ENCODE data around the gene EFCAB7. TPM values are rescaled to one million over a fixed set of nuclear protein-coding genes. Genes with fewer than 3 reads are reported as not detected.

EFCAB7 gene
- total and polyA plus RNA-seq, 8 donors: 2.6 to 14.9 (median 3.0) TPM; not detected in 1

DNA sequence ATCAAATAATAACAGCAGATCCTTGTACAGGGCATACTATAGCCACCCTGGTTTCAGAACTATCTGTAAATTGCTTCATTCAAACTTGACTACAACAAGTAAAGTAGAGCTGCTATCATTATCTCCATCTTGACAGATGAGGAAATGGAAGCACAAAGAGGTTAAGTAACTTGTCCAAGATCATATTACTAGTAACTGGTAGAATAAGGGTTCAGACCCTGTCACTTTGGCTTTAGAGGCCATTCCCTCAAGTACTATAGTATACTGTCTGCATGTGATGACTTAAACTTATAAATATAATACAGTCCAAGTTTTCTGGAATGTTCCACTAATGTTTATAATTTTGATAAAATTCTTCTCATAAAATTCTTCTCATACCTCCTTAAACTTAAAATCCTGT is 94.7 kb downstream of the EFCAB7 start:
- H3K9me3 ChIP-seq: no peaks in the 10 kb centered on the region
- no peak for TF ChIP-seq POLR2A (IDR thresholded peaks at IDR 0.05)
- TF ChIP-seq EP300 (IDR thresholded peaks at IDR 0.05): no peak
- TF ChIP-seq, protein P1, sequence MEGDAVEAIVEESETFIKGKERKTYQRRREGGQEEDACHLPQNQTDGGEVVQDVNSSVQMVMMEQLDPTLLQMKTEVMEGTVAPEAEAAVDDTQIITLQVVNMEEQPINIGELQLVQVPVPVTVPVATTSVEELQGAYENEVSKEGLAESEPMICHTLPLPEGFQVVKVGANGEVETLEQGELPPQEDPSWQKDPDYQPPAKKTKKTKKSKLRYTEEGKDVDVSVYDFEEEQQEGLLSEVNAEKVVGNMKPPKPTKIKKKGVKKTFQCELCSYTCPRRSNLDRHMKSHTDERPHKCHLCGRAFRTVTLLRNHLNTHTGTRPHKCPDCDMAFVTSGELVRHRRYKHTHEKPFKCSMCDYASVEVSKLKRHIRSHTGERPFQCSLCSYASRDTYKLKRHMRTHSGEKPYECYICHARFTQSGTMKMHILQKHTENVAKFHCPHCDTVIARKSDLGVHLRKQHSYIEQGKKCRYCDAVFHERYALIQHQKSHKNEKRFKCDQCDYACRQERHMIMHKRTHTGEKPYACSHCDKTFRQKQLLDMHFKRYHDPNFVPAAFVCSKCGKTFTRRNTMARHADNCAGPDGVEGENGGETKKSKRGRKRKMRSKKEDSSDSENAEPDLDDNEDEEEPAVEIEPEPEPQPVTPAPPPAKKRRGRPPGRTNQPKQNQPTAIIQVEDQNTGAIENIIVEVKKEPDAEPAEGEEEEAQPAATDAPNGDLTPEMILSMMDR (IDR thresholded peaks at IDR 0.05): no peak
- no peak for TF ChIP-seq POLR2AphosphoS5 (IDR thresholded peaks at IDR 0.05)
- H3K4me1 ChIP-seq: peaks cover 0 to 21% (median 10%) of the 10 kb centered on the region in 4 donors
- H3K27me3 ChIP-seq: no peaks in the 10 kb centered on the region
- H3K36me3 ChIP-seq: no peaks in the 10 kb centered on the region
- no peak overlapping the region for H3K4me3 ChIP-seq
- no peak overlapping the region for H3K27ac ChIP-seq
- intact Hi-C loops (cut with DNase I; ENCODE audit: low total_unique reads): loop anchor here (5.0 kb wide), 1 partner anchor 629 kb away; no protein-coding TSS in a partner anchor
- no peak for DNase-seq

DNA sequence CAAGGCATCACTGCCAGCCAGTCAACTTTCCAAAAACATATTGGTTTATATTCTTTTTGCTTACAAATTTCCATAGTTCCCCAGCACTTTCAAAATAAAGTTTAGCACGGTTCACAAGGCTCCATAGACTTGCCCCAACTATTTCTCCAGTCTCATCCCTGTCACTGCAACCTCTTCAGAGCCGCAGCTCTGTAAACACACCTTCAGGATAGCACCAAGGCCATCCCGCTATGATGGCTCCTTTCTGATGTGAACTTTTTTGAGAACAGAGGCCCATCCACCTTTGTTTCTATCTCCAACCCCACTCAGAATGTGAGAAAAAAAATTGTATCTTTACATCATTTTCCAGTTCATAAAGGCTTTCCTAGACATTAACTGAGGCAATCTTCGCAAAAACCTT is 96.2 kb downstream of the EFCAB7 start:
- no peaks in the 10 kb centered on the region for H3K36me3 ChIP-seq
- intact Hi-C loops (cut with DNase I; ENCODE audit: low total_unique reads): loop anchor here (5.0 kb wide), 1 partner anchor 628 kb away; no protein-coding TSS in a partner anchor
- no peaks in the 10 kb centered on the region for H3K27me3 ChIP-seq
- TF ChIP-seq POLR2AphosphoS5 (IDR thresholded peaks at IDR 0.05): no peak
- no peak for TF ChIP-seq POLR2A (IDR thresholded peaks at IDR 0.05)
- TF ChIP-seq EP300 (IDR thresholded peaks at IDR 0.05): no peak
- TF ChIP-seq, protein P1 (IDR thresholded peaks at IDR 0.05): no peak
- no peaks in the 10 kb centered on the region for H3K9me3 ChIP-seq
- H3K27ac ChIP-seq: no peak overlapping the region
- no peak for DNase-seq
- no peak overlapping the region for H3K4me3 ChIP-seq
- peaks cover 0 to 16% (median 9%) of the 10 kb centered on the region in 4 donors for H3K4me1 ChIP-seq
- WGBS, 5 donors: 79 to 97% (median 95%) methylated on average over 4 of the region's 4 CpGs

DNA sequence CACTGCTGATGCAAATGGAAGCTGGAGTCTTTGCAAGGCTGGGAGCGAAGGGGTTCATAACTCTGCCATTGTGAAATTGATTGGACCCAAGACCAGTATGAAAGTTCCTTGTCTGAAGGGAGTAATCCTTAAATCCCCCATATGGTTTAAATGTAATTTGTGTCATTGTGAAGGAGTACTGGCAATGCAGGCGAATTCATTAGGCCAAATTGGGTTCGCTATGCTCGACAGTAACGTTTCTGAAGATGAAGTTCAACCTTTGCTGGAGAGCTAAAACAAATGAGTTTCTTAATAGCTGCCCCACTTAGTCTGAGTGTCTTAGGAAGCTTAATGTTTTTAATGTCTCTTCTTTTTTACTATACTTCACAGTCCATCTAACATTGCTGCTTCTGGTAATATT is 97.3 kb downstream of the EFCAB7 start:
- no peak overlapping the region for H3K4me3 ChIP-seq
- WGBS, 5 donors: 88 to 97% (median 90%) methylated on average over 5 of the region's 5 CpGs
- intact Hi-C loops (cut with DNase I; ENCODE audit: low total_unique reads): loop anchor here (10.0 kb wide), 1 partner anchor 544 kb away; no protein-coding TSS in a partner anchor
- H3K27me3 ChIP-seq: no peaks in the 10 kb centered on the region
- TF ChIP-seq EP300 (IDR thresholded peaks at IDR 0.05) (no peak), POLR2A (IDR thresholded peaks at IDR 0.05) (no peak), POLR2AphosphoS5 (IDR thresholded peaks at IDR 0.05) (no peak)
- TF ChIP-seq, protein P1 (IDR thresholded peaks at IDR 0.05): no peak
- peaks cover 0 to 15% (median 6%) of the 10 kb centered on the region in 4 donors for H3K4me1 ChIP-seq
- no peaks in the 10 kb centered on the region for H3K36me3 ChIP-seq
- no peak for DNase-seq
- no peaks in the 10 kb centered on the region for H3K9me3 ChIP-seq
- peak overlapping the region in 1 of 5 donors; percentile 52 for H3K27ac ChIP-seq

DNA sequence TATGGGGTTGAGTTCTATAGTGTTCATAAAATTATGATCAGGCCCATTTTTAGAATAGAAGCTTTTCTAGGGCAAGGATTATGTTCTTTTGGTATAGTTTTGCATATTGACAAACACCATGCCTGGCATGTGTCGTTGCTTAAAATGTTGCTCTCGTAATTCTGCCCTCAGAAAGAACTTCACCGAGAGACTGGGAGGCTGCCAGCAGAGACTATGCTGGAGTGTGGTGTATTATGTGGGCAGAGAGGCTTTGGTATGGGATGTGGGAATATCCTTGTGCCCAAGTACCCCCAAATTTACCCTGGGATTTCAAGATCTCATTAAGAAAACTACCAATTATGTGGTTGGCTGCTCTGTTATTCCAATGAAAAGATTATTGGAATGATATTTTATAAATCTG is 97.8 kb downstream of the EFCAB7 start:
- no peak for DNase-seq
- 76 to 91% (median 79%) methylated on average over 3 of the region's 3 CpGs for WGBS, 5 donors
- Histone ChIP-seq H3K27ac (peak overlapping the region in 1 of 5 donors; percentile 52), H3K9me3 (no peaks in the 10 kb centered on the region), H3K27me3 (no peaks in the 10 kb centered on the region), H3K4me1 (peaks cover 0 to 11% (median 5%) of the 10 kb centered on the region in 4 donors), H3K4me3 (no peak overlapping the region), H3K36me3 (no peaks in the 10 kb centered on the region)
- no peak for TF ChIP-seq EP300 (IDR thresholded peaks at IDR 0.05)
- TF ChIP-seq, protein P1 (IDR thresholded peaks at IDR 0.05): no peak
- TF ChIP-seq POLR2A (IDR thresholded peaks at IDR 0.05): no peak
- no peak for TF ChIP-seq POLR2AphosphoS5 (IDR thresholded peaks at IDR 0.05)
- intact Hi-C loops (cut with DNase I; ENCODE audit: low total_unique reads): loop anchor here (10.0 kb wide), 1 partner anchor 544 kb away; no protein-coding TSS in a partner anchor
